CD4-positive, alpha-beta T cell treated with Interleukin-1 beta for 1 hour (primary cell): ENCODE data around the gene FIGN.

Experiments
- DNase-seq, 2 donors: peaks; one replicate each; pipeline ENCODE4 v3.0.0-alpha.2; 2020 to 2022

The FIGN gene

GRCh38 chr2:163735685-163736432 is at the start of gene FIGN:
Gene FIGN (minus strand): TSS chr2:163736008. CDS start chr2:163734927, 1,081 bp downstream.
- no peak for DNase-seq

GRCh38 chr2:163785162-163785561 is 49.4 kb upstream of the FIGN start:
- no peak for DNase-seq

GRCh38 chr2:163779970-163780597 is 44.3 kb upstream of the FIGN start:
- DNase-seq = no peak

- no peak for DNase-seq
These were observed 42.4 kb upstream of the FIGN start for GRCh38 chr2:163778045-163778781.

- DNase-seq = no peak
These were observed 39.5 kb upstream of the FIGN start for GRCh38 chr2:163775304-163775703.

- no peak for DNase-seq
These were observed 39.1 kb upstream of the FIGN start for GRCh38 chr2:163774862-163775261.

GRCh38 chr2:163773276-163773675 is 37.5 kb upstream of the FIGN start:
- no peak for DNase-seq

- no peak for DNase-seq
These were observed 35.8 kb upstream of the FIGN start for GRCh38 chr2:163771596-163771995.

- no peak for DNase-seq
These were observed 33.3 kb upstream of the FIGN start for GRCh38 chr2:163768881-163769695.

GRCh38 chr2:163767097-163767496 is 31.3 kb upstream of the FIGN start:
- DNase-seq = no peak

GRCh38 chr2:163764566-163764965 is 28.8 kb upstream of the FIGN start:
- no peak for DNase-seq

GRCh38 chr2:163759013-163759412 is 23.2 kb upstream of the FIGN start:
- DNase-seq = no peak

- DNase-seq = no peak
These were observed 22.0 kb upstream of the FIGN start for GRCh38 chr2:163757814-163758213.

GRCh38 chr2:163756588-163756987 is 20.8 kb upstream of the FIGN start:
- no peak for DNase-seq

- DNase-seq = no peak
These were observed 19.6 kb upstream of the FIGN start for GRCh38 chr2:163755366-163755765.

- DNase-seq = no peak
These were observed 17.9 kb upstream of the FIGN start for GRCh38 chr2:163753726-163754125.

GRCh38 chr2:163752267-163752666 is 16.5 kb upstream of the FIGN start:
- no peak for DNase-seq

- DNase-seq = no peak
These were observed 15.9 kb upstream of the FIGN start for GRCh38 chr2:163751696-163752095.

- DNase-seq = no peak
These were observed 12.6 kb upstream of the FIGN start for GRCh38 chr2:163748420-163748819.

- no peak for DNase-seq
These were observed 5.6 kb upstream of the FIGN start for GRCh38 chr2:163741435-163741834.

GRCh38 chr2:163737563-163737962 is 1.8 kb upstream of the FIGN start:
- DNase-seq = no peak

- DNase-seq = no peak
These were observed 1.3 kb upstream of the FIGN start for GRCh38 chr2:163737190-163737439.

GRCh38 chr2:163736433-163737189 is 803 bp upstream of the FIGN start:
- DNase-seq = no peak
